ENCODE data around the gene NECTIN2.

GRCh38 chr19:44856421-44857083 lies 10.5 kb downstream of the NECTIN2 start:
- no peak for TF ChIP-seq CTCF (IDR thresholded peaks at IDR 0.05; ENCODE audit: insufficient read depth, low read depth, low read length)
- no peak for TF ChIP-seq EZH2 (IDR thresholded peaks at IDR 0.05; ENCODE audit: insufficient read depth, low read length)

Measured in astrocyte (in vitro differentiated cells and primary cell).